ENCODE data around the gene SRP54. TPM values are rescaled to one million over a fixed set of nuclear protein-coding genes. Genes with fewer than 3 reads are reported as not detected.

SRP54 gene
- 86.2 and 87.1 TPM in 2 replicates for total RNA-seq

DNA sequence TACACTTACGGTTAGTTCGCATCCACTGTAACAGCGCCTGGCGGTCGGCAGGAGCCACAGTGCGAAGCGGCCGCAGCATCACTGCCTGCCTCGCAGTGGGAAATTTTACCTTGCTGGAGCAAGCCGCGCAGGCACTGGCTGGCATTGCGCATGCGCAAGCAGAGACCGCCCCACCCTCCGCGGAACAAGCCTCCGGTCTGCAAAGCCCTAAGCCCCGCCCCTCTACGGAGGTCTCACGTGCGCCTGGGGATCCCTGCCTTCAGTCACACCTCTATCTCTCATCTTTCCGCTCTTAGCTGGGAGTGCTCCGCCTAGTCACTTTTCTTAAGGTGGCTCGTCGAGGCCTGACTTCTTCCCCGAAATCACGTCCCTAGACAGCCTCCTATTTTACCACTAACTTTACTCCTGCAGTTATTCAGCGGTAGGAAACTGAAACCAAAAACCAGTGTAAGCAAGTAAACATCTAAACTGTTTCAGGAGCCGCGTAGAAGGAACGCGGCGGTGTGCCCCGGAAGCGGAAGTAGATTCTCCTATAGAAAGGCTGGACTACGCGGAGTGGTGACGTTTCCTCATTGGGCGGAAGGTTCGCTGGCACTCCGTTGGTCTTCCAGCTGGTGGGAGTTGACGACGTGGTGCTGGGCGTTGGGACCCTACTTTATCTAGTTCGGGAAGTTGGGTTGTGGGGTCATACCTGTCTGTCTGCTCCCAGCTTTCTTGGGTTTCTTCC is at the start of gene SRP54:
Gene SRP54, plus strand, starts transcription at position 572 of the 727 bp plus-strand sequence. CDS start 13,718 bp downstream, outside the sequence.
- H3K36me3 ChIP-seq (ENCODE audit: control insufficient read depth, insufficient read depth, low read length) = no peaks in the 10 kb centered on the region
- FAIRE-seq (peak; percentile 40), DNase-seq (ENCODE audit: low read depth) (peak; percentile 96)
- TF ChIP-seq CTCF (IDR thresholded peaks at IDR 0.05; ENCODE audit: insufficient read depth, low read length, severe bottlenecking) = peak; percentile 46
- H3K27me3 ChIP-seq (ENCODE audit: control insufficient read depth, insufficient read depth, low read length) = no peaks in the 10 kb centered on the region
- peak within 1 kb of the TSS; percentile 85 for H3K4me3 ChIP-seq (ENCODE audit: low read depth, low read length)

- H3K4me3 ChIP-seq (ENCODE audit: low read depth, low read length) = no peak overlapping the region
Observed at GRCh38 chr14:34933301-34933700, 49.5 kb upstream of the SRP54 start.

GRCh38 chr14:34935488-34935887 is 47.3 kb upstream of the SRP54 start:
- no peak for DNase-seq (ENCODE audit: low read depth)
- TF ChIP-seq CTCF (IDR thresholded peaks at IDR 0.05; ENCODE audit: insufficient read depth, low read length, severe bottlenecking) = no peak
- Histone ChIP-seq H3K36me3 (ENCODE audit: control insufficient read depth, insufficient read depth, low read length) (no peaks in the 10 kb centered on the region), H3K27me3 (ENCODE audit: control insufficient read depth, insufficient read depth, low read length) (no peaks in the 10 kb centered on the region), H3K4me3 (ENCODE audit: low read depth, low read length) (no peak overlapping the region)
- FAIRE-seq = no peak

More at GRCh38 chr14:34933301-34933700, 49.5 kb upstream of the SRP54 start:
- Histone ChIP-seq H3K27me3 (ENCODE audit: control insufficient read depth, insufficient read depth, low read length) (no peaks in the 10 kb centered on the region), H3K36me3 (ENCODE audit: control insufficient read depth, insufficient read depth, low read length) (no peaks in the 10 kb centered on the region)
- no peak for TF ChIP-seq CTCF (IDR thresholded peaks at IDR 0.05; ENCODE audit: insufficient read depth, low read length, severe bottlenecking)
- FAIRE-seq (no peak), DNase-seq (ENCODE audit: low read depth) (no peak)

GRCh38 chr14:34937442-34937841 is 45.4 kb upstream of the SRP54 start:
- no peaks in the 10 kb centered on the region for H3K27me3 ChIP-seq (ENCODE audit: control insufficient read depth, insufficient read depth, low read length)
- no peak overlapping the region for H3K4me3 ChIP-seq (ENCODE audit: low read depth, low read length)
- FAIRE-seq (no peak), DNase-seq (ENCODE audit: low read depth) (no peak)
- no peak for TF ChIP-seq CTCF (IDR thresholded peaks at IDR 0.05; ENCODE audit: insufficient read depth, low read length, severe bottlenecking)
- H3K36me3 ChIP-seq (ENCODE audit: control insufficient read depth, insufficient read depth, low read length) = no peaks in the 10 kb centered on the region

GRCh38 chr14:34937876-34938275 is 44.9 kb upstream of the SRP54 start:
- DNase-seq (ENCODE audit: low read depth) (no peak), FAIRE-seq (no peak)
- no peak overlapping the region for H3K4me3 ChIP-seq (ENCODE audit: low read depth, low read length)
- H3K27me3 ChIP-seq (ENCODE audit: control insufficient read depth, insufficient read depth, low read length) = no peaks in the 10 kb centered on the region
- H3K36me3 ChIP-seq (ENCODE audit: control insufficient read depth, insufficient read depth, low read length) = no peaks in the 10 kb centered on the region
- TF ChIP-seq CTCF (IDR thresholded peaks at IDR 0.05; ENCODE audit: insufficient read depth, low read length, severe bottlenecking) = no peak

GRCh38 chr14:34943506-34943905 is 39.3 kb upstream of the SRP54 start:
- DNase-seq (ENCODE audit: low read depth) = no peak
- H3K4me3 ChIP-seq (ENCODE audit: low read depth, low read length) = no peak overlapping the region
- no peaks in the 10 kb centered on the region for H3K36me3 ChIP-seq (ENCODE audit: control insufficient read depth, insufficient read depth, low read length)
- H3K27me3 ChIP-seq (ENCODE audit: control insufficient read depth, insufficient read depth, low read length) = no peaks in the 10 kb centered on the region
- no peak for FAIRE-seq
- no peak for TF ChIP-seq CTCF (IDR thresholded peaks at IDR 0.05; ENCODE audit: insufficient read depth, low read length, severe bottlenecking)
